Measurements from ENCODE around the gene SORCS3.

SORCS3 gene

DNA sequence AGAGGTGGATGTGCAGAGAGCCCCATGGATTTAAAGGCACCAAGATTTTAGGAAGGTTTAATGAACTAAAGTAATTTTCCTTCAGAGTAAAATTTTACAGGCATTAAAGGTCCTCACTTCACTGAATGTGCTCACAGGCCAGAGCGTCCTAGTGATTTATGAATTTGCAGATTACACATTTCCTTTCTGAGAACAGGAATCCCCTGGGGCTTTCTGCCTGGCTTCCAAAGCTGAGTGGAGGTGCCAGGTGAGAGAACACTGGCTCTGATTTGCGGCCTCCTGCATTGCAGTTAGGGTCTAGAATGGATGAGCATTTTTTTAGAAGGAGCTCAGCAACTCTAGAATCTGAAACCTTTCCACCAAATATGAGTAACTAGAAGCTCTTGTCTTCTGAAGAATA, 194.3 kb downstream of the SORCS3 start:
- H3K9me3 ChIP-seq (ENCODE audit: severe bottlenecking): no peaks in the 10 kb centered on the region
- H3K36me3 ChIP-seq: no peaks in the 10 kb centered on the region
- H3K27ac ChIP-seq: no peak overlapping the region
- H3K4me3 ChIP-seq (ENCODE audit: low read depth, low read length): no peak overlapping the region
- no peak for DNase-seq
- no peaks in the 10 kb centered on the region for H3K27me3 ChIP-seq (ENCODE audit: insufficient read depth, low read depth, severe bottlenecking)
- TF ChIP-seq, protein P1, sequence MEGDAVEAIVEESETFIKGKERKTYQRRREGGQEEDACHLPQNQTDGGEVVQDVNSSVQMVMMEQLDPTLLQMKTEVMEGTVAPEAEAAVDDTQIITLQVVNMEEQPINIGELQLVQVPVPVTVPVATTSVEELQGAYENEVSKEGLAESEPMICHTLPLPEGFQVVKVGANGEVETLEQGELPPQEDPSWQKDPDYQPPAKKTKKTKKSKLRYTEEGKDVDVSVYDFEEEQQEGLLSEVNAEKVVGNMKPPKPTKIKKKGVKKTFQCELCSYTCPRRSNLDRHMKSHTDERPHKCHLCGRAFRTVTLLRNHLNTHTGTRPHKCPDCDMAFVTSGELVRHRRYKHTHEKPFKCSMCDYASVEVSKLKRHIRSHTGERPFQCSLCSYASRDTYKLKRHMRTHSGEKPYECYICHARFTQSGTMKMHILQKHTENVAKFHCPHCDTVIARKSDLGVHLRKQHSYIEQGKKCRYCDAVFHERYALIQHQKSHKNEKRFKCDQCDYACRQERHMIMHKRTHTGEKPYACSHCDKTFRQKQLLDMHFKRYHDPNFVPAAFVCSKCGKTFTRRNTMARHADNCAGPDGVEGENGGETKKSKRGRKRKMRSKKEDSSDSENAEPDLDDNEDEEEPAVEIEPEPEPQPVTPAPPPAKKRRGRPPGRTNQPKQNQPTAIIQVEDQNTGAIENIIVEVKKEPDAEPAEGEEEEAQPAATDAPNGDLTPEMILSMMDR (IDR thresholded peaks at IDR 0.05; ENCODE audit: low read depth, low read length): no peak

- peak; percentile 81 for DNase-seq
- TF ChIP-seq, protein P1 (IDR thresholded peaks at IDR 0.05; ENCODE audit: low read depth, low read length): no peak
- H3K27ac ChIP-seq: no peak overlapping the region
- no peaks in the 10 kb centered on the region for H3K27me3 ChIP-seq (ENCODE audit: insufficient read depth, low read depth, severe bottlenecking)
- no peaks in the 10 kb centered on the region for H3K36me3 ChIP-seq
- no peak overlapping the region for H3K4me3 ChIP-seq (ENCODE audit: low read depth, low read length)
- H3K9me3 ChIP-seq (ENCODE audit: severe bottlenecking): no peaks in the 10 kb centered on the region
These were observed 201.6 kb downstream of the SORCS3 start for GRCh38 chr10:104842704-104843103.

- no peak for DNase-seq
- H3K27me3 ChIP-seq (ENCODE audit: insufficient read depth, low read depth, severe bottlenecking): no peaks in the 10 kb centered on the region
- no peaks in the 10 kb centered on the region for H3K9me3 ChIP-seq (ENCODE audit: severe bottlenecking)
- TF ChIP-seq, protein P1 (IDR thresholded peaks at IDR 0.05; ENCODE audit: low read depth, low read length): no peak
- no peaks in the 10 kb centered on the region for H3K36me3 ChIP-seq
- H3K27ac ChIP-seq: no peak overlapping the region
- H3K4me3 ChIP-seq (ENCODE audit: low read depth, low read length): no peak overlapping the region
These were observed 203.0 kb downstream of the SORCS3 start for GRCh38 chr10:104844073-104844472.

GRCh38 chr10:104850023-104850422, 208.9 kb downstream of the SORCS3 start:
- Histone ChIP-seq H3K4me3 (ENCODE audit: low read depth, low read length) (no peak overlapping the region), H3K9me3 (ENCODE audit: severe bottlenecking) (no peaks in the 10 kb centered on the region), H3K36me3 (no peaks in the 10 kb centered on the region), H3K27me3 (ENCODE audit: insufficient read depth, low read depth, severe bottlenecking) (no peaks in the 10 kb centered on the region), H3K27ac (no peak overlapping the region)
- TF ChIP-seq, protein P1 (IDR thresholded peaks at IDR 0.05; ENCODE audit: low read depth, low read length): no peak
- no peak for DNase-seq

- H3K27me3 ChIP-seq (ENCODE audit: insufficient read depth, low read depth, severe bottlenecking): no peaks in the 10 kb centered on the region
- no peak for DNase-seq
- TF ChIP-seq, protein P1 (IDR thresholded peaks at IDR 0.05; ENCODE audit: low read depth, low read length): no peak
- no peaks in the 10 kb centered on the region for H3K9me3 ChIP-seq (ENCODE audit: severe bottlenecking)
- H3K36me3 ChIP-seq: no peaks in the 10 kb centered on the region
- no peak overlapping the region for H3K27ac ChIP-seq
- no peak overlapping the region for H3K4me3 ChIP-seq (ENCODE audit: low read depth, low read length)
These were observed 227.0 kb downstream of the SORCS3 start for GRCh38 chr10:104867966-104868598.

DNA sequence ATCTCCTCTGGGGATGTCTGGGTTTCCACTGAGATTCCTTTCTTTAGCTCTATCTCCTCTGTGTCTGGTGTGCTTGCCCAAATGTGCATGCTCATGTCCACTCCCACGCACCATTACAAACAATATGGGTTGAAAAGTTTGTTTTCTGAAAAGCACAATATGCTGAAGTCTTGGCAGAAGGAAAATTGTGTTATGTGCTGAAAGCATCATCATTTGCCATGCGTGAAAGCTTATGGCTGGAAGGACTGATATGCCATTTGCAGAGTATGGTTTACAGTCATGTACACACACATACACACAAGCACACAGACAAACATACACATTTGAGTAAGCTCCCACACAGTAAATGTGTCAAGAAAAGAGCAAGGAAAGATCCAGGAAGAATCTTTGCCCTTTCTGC, 231.6 kb downstream of the SORCS3 start:
- no peaks in the 10 kb centered on the region for H3K27me3 ChIP-seq (ENCODE audit: insufficient read depth, low read depth, severe bottlenecking)
- H3K36me3 ChIP-seq: no peaks in the 10 kb centered on the region
- TF ChIP-seq, protein P1 (IDR thresholded peaks at IDR 0.05; ENCODE audit: low read depth, low read length): no peak

More for the DNA sequence above, 231.6 kb downstream of the SORCS3 start:
- Histone ChIP-seq H3K9me3 (ENCODE audit: severe bottlenecking) (no peaks in the 10 kb centered on the region), H3K4me3 (ENCODE audit: low read depth, low read length) (no peak overlapping the region), H3K27ac (no peak overlapping the region)
- DNase-seq: no peak

Measured in WERI-Rb-1 (cell line).